ENCODE results near the gene MALRD1. TPM values are rescaled to one million over a fixed set of nuclear protein-coding genes. Genes with fewer than 3 reads are reported as not detected.

MALRD1 gene
- total RNA-seq, 1 donor from 2014 or later, result 0.11 TPM

DNA sequence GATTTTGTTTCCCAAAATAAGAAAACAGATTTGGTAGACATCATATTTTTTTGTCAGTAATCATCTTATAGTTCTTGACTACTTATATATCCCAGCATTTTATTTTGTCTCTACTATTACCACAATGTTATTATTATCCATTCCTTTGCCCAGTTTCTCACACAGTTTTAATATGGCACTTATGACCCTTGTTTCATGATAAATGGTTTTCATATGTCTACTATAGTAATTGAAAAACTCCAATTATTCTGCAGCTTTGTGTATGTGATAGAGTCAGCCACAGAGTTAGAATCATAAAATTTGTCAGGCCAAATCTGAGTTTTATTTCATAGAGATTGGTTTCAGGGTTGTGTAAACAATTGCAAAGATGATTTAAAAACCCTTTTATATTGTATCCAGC is 203.9 kb downstream of the MALRD1 start:
- H3K9me3 ChIP-seq (ENCODE audit: low read depth), result no peaks in the 10 kb centered on the region
- no peak for TF ChIP-seq EZH2phosphoT487 (IDR thresholded peaks at IDR 0.05)
- TF ChIP-seq, protein P1, sequence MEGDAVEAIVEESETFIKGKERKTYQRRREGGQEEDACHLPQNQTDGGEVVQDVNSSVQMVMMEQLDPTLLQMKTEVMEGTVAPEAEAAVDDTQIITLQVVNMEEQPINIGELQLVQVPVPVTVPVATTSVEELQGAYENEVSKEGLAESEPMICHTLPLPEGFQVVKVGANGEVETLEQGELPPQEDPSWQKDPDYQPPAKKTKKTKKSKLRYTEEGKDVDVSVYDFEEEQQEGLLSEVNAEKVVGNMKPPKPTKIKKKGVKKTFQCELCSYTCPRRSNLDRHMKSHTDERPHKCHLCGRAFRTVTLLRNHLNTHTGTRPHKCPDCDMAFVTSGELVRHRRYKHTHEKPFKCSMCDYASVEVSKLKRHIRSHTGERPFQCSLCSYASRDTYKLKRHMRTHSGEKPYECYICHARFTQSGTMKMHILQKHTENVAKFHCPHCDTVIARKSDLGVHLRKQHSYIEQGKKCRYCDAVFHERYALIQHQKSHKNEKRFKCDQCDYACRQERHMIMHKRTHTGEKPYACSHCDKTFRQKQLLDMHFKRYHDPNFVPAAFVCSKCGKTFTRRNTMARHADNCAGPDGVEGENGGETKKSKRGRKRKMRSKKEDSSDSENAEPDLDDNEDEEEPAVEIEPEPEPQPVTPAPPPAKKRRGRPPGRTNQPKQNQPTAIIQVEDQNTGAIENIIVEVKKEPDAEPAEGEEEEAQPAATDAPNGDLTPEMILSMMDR (IDR thresholded peaks at IDR 0.05), result no peak
- TF ChIP-seq EZH2 (IDR thresholded peaks at IDR 0.05), result no peak
- Mint-ChIP-seq H3K36me3 (no peaks in the 10 kb centered on the region), H3K27ac (no peak overlapping the region), H3K9me3 (no peaks in the 10 kb centered on the region), H3K4me1 (peaks cover 3% of the 10 kb centered on the region), H3K4me3 (no peak overlapping the region), H3K27me3 (ENCODE audit: insufficient read depth, low read depth) (peaks cover 2% of the 10 kb centered on the region)
- no peaks in the 10 kb centered on the region for H4K20me1 ChIP-seq (ENCODE audit: low read depth)
- no peak for DNase-seq (ENCODE audit: low spot score)
- no peaks in the 10 kb centered on the region for H3F3A ChIP-seq (ENCODE audit: low read depth)
- H3K27ac ChIP-seq, result no peak overlapping the region
- no peak overlapping the region for H3K4me2 ChIP-seq
- H3K4me1 ChIP-seq, result no peaks in the 10 kb centered on the region
- H2AFZ ChIP-seq (replicated peaks), result no peak overlapping the region
- no peaks in the 10 kb centered on the region for H3K79me2 ChIP-seq (ENCODE audit: low read depth)
- H3K9ac ChIP-seq, result no peak overlapping the region
- no peaks in the 10 kb centered on the region for H3K27me3 ChIP-seq
- H3K4me3 ChIP-seq, result no peak overlapping the region
- no peaks in the 10 kb centered on the region for H3K36me3 ChIP-seq

DNA sequence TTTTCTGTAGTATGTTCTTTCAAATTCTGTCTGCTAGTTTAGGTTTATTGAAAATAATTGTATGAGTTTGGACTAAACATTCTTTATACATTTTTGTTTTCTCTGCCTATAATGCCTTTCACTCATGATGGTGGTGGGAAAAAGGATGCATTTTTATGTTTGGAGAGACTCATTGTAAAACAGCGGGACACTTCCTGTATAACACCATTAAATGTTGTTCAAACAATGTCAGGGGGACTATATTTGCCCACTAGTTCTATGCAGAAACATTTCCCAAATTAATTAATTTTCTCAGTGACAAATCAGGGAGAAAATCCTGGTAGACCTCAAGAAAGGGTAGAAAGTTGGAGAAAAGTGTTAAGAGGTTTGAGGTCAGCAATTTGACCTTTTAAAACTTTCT is 207.7 kb downstream of the MALRD1 start:
- H3K4me1 ChIP-seq, result peaks cover 6% of the 10 kb centered on the region
- H3K9me3 ChIP-seq (ENCODE audit: low read depth), result no peaks in the 10 kb centered on the region
- no peak overlapping the region for H3K9ac ChIP-seq
- H3K27me3 ChIP-seq, result no peaks in the 10 kb centered on the region
- H3K36me3 Mint-ChIP-seq, result no peaks in the 10 kb centered on the region
- no peak overlapping the region for H3K4me2 ChIP-seq
- H3K4me3 Mint-ChIP-seq, result no peak overlapping the region
- H3K27ac Mint-ChIP-seq, result no peak overlapping the region
- DNase-seq (ENCODE audit: low spot score), result no peak
- H3K27ac ChIP-seq, result no peak overlapping the region
- peaks cover 2% of the 10 kb centered on the region for H3K27me3 Mint-ChIP-seq (ENCODE audit: insufficient read depth, low read depth)
- no peaks in the 10 kb centered on the region for H3K79me2 ChIP-seq (ENCODE audit: low read depth)
- no peak overlapping the region for H2AFZ ChIP-seq (replicated peaks)
- no peak for TF ChIP-seq EZH2phosphoT487 (IDR thresholded peaks at IDR 0.05)
- TF ChIP-seq EZH2 (IDR thresholded peaks at IDR 0.05), result no peak
- TF ChIP-seq, protein P1 (IDR thresholded peaks at IDR 0.05), result no peak
- H4K20me1 ChIP-seq (ENCODE audit: low read depth), result no peaks in the 10 kb centered on the region
- H3K4me1 Mint-ChIP-seq, result peaks cover 6% of the 10 kb centered on the region
- no peaks in the 10 kb centered on the region for H3K36me3 ChIP-seq
- H3F3A ChIP-seq (ENCODE audit: low read depth), result no peaks in the 10 kb centered on the region
- no peak overlapping the region for H3K4me3 ChIP-seq
- H3K9me3 Mint-ChIP-seq, result no peaks in the 10 kb centered on the region

DNA sequence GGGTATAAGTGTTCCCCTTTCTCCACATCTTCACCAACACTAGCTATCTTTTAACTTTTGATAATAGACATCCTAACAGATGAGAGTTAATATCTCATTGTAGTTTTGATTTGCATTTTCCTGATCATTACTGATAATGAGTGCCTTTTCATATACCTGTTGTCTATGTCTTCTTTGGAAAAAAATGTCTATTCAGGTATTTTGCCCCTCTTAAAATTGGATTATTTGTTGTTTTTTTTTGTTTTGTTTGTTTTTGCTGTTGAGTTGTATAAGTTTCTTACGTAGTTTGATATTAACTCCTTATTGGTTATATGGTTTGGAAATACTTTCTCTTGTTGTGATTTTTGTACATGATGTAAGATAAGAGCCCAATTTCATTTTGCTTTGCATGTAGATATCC is 214.7 kb downstream of the MALRD1 start:
- Mint-ChIP-seq H3K9me3 (no peaks in the 10 kb centered on the region), H3K36me3 (no peaks in the 10 kb centered on the region), H3K4me3 (no peak overlapping the region), H3K27me3 (ENCODE audit: insufficient read depth, low read depth) (no peaks in the 10 kb centered on the region), H3K27ac (no peak overlapping the region), H3K4me1 (peaks cover 3% of the 10 kb centered on the region)
- TF ChIP-seq EZH2phosphoT487 (IDR thresholded peaks at IDR 0.05), result no peak
- TF ChIP-seq, protein P1 (IDR thresholded peaks at IDR 0.05), result no peak
- no peak for TF ChIP-seq EZH2 (IDR thresholded peaks at IDR 0.05)
- Histone ChIP-seq H2AFZ (replicated peaks) (no peak overlapping the region), H3K27me3 (no peaks in the 10 kb centered on the region), H3K4me3 (no peak overlapping the region), H3F3A (ENCODE audit: low read depth) (no peaks in the 10 kb centered on the region), H3K4me2 (no peak overlapping the region), H3K36me3 (no peaks in the 10 kb centered on the region), H3K4me1 (peaks cover 6% of the 10 kb centered on the region), H3K27ac (no peak overlapping the region), H4K20me1 (ENCODE audit: low read depth) (no peaks in the 10 kb centered on the region), H3K79me2 (ENCODE audit: low read depth) (no peaks in the 10 kb centered on the region), H3K9me3 (ENCODE audit: low read depth) (no peaks in the 10 kb centered on the region), H3K9ac (no peak overlapping the region)
- DNase-seq (ENCODE audit: low spot score), result no peak

All from neural progenitor cell (in vitro differentiated cells).